Superior temporal gyrus (tissue), 1 donor: Measurements from ENCODE around the gene DPP10.
"Not testable (repeated sequence)": the region's sequence is repeated elsewhere in the genome, so short reads cannot be mapped to it uniquely, and the experiment has no call there.

Experiments
- DNase-seq: peaks from one replicate; pipeline ENCODE4 v3.0.0-alpha.2; 2016; ENCODE audit errors: extremely low spot score

The DPP10 gene

DNA sequence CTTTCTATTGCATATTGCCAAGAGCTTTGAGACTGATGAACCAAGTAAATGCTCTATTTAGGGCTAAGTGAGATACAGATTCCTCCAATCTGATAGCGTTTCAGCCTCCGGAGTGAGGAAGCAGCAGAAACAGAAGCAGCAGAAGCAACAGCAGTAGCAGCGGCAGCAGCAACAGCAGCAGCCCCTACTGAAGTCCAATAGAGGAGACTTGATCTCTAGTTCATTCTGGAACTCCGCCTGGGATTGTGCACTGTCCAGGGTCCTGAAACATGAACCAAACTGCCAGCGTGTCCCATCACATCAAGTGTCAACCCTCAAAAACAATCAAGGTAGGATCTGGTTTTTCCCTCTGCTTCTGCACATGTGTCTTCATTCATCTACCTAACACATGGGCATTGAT, at the start of gene DPP10:
TSS of gene DPP10 (plus strand) at position 132 of the 400 bp plus-strand sequence.
- peak; percentile 50 for DNase-seq

GRCh38 chr2:114400890-114401289, 41.6 kb upstream of the DPP10 start:
- no peak for DNase-seq

DNA sequence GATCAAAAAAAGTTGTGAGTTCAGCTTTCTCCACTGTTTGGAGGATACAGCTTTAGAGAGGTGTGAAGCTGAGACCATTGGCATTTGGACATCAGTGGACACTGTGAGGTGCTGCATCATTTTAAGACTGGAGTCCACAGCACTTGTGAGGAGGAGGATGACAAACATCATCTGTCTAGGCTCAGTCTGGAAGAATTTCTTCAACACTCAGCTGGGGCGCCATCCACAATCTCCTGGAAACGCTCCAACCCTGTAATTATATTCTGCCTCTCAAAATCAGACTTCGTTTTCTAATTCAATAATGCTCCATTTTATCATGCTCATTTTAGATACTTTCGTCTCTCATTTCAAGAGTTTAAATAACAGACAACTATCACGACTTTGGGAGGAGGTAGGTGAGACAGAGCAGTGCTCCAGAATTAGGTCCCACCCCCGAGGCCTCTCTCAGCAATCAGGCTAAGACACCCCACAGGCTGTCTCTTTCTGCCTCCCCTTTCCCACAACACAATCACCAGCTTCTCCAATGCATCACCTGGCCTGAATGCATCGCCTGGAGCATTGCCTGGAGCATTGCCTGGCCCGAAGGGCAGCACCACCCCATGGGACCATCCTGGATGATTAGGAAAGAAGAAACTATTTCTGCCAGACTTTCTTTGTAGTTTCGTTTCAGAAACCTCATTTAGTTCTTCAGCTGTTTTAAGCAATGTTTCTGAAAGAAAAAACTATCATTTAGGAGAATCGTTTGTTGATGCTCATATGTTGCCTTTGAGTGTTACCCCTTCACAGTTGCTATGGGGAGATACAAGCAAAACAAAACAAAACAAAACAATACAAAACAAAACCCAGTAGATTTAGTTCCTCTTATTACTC, 37.0 kb upstream of the DPP10 start:
- DNase-seq: no peak

DNA sequence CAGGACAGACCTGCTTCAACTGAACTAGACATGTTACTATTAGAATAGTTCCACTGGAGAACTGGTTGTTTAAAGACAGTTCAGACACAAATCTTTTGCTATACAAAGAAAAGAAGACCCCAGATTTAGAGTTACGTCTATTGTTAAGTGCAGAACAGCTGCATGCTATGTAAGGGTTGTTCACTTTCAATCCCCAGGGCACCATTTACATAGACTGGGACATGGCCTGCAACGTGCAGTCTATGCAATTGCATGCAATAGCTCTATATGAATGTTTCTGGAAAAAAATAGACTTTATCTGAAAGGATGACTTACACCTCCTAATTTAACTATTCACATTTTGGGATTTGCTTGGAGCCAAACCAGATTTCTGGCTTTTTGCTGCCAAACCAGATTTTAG, 36.1 kb upstream of the DPP10 start:
- no peak for DNase-seq

GRCh38 chr2:114407353-114407752, 35.1 kb upstream of the DPP10 start:
- not testable (repeated sequence) for DNase-seq

GRCh38 chr2:114421781-114422180, 20.7 kb upstream of the DPP10 start:
- DNase-seq: no peak

DNA sequence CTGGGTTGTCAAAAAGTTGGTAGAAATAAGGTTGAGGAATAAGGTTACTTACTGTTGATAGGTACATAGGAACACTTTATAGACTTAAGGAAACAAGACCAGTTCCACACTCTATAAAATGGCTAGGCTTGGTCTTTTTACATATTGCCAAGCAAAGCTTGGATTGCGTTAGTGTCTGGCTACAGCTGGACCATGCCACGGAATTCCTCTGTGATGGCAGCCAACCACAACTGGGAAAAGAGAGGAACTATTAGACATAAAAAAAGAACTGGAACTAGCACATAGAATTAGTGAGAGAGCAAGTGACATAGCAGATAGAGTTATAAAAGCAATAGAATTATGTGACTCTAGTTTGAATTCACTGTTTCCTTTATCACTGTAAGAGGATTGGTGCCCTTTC, 17.7 kb upstream of the DPP10 start:
- no peak for DNase-seq

- no peak for DNase-seq
Measured at GRCh38 chr2:114426756-114427155, 15.7 kb upstream of the DPP10 start.

DNA sequence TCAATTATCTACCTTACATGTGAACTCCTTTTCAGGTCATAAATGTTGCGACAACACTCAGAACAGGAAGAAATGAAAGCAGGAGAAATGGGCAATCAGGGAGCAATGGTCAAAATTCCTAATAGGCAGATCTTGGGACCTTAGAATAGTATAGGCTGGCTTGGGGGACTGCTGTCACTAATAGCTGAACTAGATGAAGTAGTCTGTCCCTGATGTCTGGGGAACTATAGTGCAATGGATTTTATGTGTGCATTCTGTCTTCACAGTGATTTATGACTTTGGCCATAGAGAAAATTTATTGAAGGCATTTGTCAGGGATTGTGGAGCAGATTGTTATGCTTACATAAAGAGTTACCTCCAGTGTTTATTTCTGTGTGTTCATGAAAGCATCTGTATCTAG, 6.1 kb upstream of the DPP10 start:
- DNase-seq: no peak

DNA sequence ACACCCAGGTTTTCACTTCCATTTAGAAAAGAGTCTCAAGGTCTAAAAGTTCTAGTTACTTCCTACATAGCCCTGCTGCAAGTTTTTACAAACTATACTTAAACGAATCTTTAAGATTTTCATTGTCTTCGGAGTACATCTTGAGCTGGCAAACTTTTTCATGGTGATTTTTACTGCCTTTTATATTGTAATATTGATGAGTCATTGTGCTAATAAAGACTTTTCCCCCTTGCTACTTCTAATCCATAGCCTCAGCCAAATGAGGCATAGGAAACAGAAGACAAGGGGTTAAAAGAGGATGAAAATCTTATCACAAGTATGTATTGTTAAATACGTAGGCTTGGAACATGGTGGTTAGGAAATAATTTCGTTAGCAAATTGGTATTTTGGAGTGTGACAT, 4.1 kb downstream of the DPP10 start:
- DNase-seq: no peak

- no peak for DNase-seq
Measured at GRCh38 chr2:114450639-114451038, 8.2 kb downstream of the DPP10 start.

DNA sequence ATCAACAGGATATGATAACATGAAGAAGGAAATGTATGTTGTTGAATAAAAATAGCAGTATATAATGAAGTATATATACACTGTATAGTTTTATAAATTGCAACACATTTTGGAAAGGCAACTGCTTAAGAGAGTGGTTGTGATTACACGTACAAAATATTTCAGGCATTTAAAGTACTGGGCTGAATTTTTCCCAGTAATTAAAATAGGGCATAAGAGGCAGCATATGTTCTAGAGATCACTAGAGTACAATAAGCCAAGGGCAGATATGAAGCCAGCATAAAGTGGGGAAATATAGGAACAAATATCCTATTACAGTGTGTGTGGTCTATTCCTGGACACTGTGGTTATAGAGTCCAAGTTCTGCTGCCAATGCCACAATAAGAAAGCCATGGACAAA, 14.1 kb downstream of the DPP10 start:
- DNase-seq: no peak

DNA sequence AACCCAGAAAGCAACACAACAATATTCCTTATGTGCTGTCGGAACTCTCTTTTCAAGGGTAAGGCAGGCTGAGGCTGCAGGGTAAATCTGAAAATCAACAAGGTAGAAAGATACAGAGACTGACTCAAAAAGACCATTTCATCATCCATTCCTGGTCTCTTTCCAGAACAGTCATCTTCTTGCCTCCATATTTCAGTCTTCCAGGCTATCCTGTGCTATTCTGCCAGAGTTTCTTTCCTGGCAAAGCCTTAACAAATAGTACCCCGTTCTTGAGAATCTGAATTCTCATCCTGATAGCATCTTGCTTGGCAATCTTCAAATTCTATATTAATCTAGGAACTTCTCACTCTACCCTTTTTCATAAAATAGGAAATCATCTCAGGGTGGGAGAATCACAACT, 15.5 kb downstream of the DPP10 start:
- no peak for DNase-seq

DNA sequence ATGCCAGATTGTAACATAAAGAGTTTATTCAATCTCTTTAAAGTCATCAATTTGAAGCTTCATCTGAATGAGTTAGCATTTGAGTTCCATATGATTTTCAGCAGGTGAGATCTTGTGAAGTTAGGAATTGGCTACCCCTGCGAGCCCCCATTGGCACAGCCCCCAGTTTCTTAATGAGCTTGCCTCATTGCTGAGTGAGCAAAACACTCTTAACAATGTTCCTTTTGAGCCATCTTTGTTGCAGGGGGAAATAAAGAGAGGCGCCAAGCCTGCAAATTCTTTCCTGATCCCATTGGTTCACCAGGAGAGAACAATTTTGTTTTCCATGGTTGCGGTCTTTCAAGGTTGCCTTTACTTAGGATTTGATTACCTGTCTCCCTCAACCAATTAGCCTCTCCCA, 18.7 kb downstream of the DPP10 start:
- DNase-seq: no peak

DNA sequence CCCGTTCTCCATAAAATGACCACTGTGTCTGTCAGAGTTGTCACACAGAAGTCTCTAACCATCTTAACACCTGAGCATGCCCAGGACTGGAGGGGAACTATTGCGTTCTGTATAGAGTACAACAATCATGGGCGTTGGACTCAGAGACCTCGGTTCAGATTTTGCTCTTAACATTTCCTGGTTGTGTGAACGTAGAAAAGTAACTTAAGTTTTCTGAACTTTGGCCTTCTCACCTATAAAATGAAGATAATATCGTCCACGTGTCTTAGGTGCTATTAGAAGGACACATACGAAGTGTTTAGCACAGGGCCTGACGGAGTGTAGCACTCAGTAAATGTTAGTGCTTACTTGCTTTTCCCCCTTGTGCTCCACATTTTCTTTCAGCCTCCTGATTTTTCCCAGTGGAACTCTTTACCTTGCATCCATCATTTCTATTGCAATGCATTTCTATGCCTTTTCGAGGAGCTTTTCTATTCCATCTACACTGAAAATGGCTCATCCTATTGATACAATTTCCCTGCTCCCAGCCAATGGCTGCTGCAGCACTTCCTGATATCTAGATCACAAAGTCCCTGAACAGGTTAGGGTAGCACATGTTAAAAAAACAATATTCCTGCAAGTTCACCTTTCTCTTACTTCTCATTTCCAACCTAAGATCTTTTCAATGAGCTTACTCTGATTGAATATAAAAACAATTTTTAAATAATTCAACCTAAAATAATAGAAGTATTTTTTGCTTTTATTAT, 22.7 kb downstream of the DPP10 start:
- no peak for DNase-seq

DNA sequence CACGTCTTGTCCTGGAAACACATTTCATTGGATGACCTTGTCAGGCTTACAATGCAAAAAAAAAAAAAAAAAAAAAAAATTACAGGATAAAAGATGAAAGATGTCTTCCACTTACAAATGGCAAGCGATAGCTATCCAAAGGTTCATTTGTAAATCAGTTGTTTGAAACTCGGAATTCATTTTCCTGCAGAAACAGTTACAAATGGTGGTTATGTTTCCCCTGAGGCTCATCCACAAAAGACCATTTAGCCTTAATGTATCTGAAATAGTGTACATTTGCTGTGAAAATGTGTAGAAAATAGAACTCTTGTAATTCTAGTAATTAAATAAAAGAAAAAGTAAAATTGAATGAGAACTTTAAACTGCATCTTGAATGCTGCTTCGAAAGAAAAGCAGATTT, 25.9 kb downstream of the DPP10 start:
- DNase-seq: no peak

- DNase-seq: no peak
Measured at GRCh38 chr2:114472246-114472645, 29.8 kb downstream of the DPP10 start.

- DNase-seq: no peak
Measured at GRCh38 chr2:114472726-114473125, 30.3 kb downstream of the DPP10 start.

- no peak for DNase-seq
Measured at GRCh38 chr2:114488841-114489530, 46.5 kb downstream of the DPP10 start.

- no peak for DNase-seq
Measured at GRCh38 chr2:114495046-114495445, 52.6 kb downstream of the DPP10 start.

GRCh38 chr2:114496959-114497358, 54.5 kb downstream of the DPP10 start:
- no peak for DNase-seq

- no peak for DNase-seq
Measured at GRCh38 chr2:114499101-114499500, 56.7 kb downstream of the DPP10 start.

DNA sequence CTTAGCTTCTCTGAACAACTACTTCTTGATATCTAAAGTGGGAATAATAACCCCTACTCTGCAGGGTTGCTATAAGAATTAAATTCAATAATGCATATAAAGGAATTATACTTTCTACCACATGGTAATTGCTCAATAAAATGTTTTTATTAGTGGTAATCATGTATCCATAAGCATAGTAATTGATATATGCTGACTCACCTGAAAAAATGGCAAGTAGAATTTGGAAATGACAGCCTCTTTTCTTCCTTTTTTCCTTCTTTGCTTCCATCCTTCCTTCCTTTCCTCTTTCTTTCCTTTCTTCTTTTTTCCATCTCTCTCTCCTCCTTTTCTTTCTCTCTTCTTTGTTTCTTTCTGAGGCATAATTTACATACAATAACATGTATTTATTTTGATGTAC, 65.3 kb downstream of the DPP10 start:
- DNase-seq: no peak
